ENCODE data around the gene MTFR1L. TPM values are rescaled to one million over a fixed set of nuclear protein-coding genes. Genes with fewer than 3 reads are reported as not detected.
A peak's percentile ranks its signal among the peaks of the same experiment; 100 is the strongest.

Gene MTFR1L
- total RNA-seq, 1 donor from 2014 or later, result 222 TPM

DNA sequence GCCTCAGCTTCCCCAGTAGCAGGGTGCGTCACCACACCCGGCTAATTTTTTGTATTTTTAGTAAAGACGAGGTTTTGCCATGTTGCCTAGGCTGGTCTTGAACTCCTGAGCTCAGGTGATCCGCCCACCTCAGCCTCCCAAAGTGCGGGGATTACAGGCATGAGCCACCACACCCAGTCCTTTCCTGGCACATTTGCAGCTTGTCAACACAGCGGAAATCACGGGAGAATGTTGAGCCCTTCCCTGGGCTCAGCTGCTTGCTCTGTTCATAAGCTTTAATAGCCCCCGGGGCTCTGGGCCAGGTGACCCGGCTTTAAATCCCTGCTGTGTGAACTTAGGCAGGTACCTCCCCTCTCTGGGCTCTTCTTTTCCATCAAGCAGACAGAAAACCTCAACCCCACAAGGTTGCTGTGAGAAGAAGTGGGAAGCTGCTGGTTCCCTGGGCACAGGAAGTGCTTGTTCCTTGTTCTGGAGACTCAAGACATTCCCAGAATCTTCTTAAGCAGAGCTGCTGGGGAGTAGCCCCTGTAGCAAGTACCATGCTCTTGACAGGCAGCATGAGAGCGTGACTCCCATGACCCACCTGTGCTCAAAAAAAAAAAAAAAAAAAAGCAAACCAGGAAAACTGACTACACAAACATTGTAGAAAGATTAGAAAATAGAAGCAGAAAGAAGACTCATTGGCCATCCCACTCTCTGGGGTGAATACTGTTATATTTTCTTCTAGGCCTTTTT is 34.3 kb upstream of the MTFR1L start:
- DNase-seq (peak; percentile 29), ATAC-seq (ENCODE audit: poor library complexity) (no peak)
- intact Hi-C loops (cut with DNase I), result loop anchor here (10.0 kb wide), 1 partner anchor 91 kb away; no protein-coding TSS in a partner anchor

DNA sequence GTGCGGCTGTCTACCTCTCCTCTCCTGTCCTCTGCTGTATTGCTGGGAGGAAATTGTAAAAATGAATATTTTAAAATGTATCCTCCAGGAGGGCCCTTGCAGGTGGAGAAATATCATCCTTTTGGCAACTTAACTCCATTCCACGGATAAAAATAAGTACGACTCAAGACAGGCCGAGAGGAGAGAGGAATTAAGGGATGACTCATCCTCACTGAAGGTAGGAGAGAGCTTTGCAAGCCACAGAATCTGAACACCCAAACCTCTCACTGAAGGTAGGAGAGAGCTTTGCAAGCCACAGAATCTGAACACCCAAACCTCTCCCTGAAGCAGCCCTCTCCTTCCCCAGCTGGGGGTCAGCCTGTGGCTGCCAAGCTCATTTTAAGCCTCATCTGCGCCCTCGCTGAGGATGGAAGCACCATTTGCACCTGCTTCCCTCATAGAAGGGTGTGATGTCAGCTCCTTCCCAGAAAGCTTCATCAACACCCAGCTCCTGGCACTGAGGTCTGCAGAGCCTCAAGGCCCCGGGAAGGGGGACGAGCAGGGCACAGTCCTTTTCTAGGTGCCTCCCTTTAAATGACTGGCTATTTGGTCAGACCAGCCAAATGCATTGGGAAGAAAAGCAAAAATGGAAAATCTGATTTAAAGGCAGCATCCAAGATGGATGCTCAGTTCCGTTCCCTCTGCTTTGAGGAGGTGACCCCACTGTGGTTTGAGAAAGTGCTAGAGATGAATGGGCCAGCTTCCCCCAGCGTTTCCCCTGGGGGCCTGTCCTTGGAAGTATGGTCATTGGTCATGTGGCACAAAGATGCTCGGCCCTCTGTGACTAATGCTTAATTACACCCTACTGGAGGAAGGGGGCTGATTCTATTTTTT is 32.6 kb upstream of the MTFR1L start:
- DNase-seq (peak; percentile 24), ATAC-seq (ENCODE audit: poor library complexity) (no peak)
- intact Hi-C loops (cut with DNase I), result loop anchor here (10.0 kb wide), 1 partner anchor 92 kb away; no protein-coding TSS in a partner anchor

DNA sequence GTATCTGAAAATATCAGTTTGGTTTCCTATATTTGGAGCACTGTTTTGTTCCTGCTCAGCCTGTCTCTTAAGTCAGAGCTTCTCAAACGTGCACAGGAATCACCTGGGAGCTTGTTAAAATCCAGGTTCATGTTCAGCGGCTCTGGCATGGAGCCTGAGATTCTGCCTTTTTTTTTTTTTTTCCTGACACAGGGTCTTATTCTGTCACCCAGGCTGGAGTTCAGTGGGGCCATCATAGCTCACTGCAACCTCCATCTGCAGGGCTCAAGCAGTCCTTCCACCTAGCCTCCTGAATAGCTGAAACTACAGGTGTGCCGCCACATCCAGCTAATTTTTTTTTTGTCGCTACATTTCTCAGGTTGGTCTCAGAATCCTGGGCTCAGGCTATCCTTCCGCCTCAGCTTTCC is 32.0 kb upstream of the MTFR1L start:
- intact Hi-C loops (cut with DNase I), result loop anchor here (10.0 kb wide), 1 partner anchor 93 kb away; no protein-coding TSS in a partner anchor

DNA sequence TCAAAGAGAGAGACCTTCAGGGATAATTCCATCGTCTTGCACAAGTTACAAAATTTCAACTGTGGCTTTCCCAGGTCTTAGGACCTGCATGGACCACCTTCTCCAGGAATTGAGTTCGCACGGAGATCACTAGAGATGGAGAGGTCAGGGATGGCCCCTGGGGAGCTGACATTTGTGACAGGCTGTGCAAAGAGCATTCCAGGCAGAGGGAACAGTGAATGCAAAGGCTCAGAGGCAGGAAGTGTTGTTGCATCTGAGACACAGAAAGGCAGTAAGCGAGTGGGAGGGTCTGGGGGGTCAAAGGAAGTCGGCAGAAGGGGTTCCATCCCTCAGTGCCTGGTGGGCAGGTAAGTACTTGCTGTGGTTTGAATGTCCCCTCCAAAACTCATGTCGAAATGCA is 29.3 kb upstream of the MTFR1L start:
- intact Hi-C loops (cut with DNase I), result no loop called here
- DNase-seq (peak; percentile 14), ATAC-seq (ENCODE audit: poor library complexity) (no peak)

More for the DNA sequence above, 32.0 kb upstream of the MTFR1L start:
- DNase-seq (no peak), ATAC-seq (ENCODE audit: poor library complexity) (no peak)

DNA sequence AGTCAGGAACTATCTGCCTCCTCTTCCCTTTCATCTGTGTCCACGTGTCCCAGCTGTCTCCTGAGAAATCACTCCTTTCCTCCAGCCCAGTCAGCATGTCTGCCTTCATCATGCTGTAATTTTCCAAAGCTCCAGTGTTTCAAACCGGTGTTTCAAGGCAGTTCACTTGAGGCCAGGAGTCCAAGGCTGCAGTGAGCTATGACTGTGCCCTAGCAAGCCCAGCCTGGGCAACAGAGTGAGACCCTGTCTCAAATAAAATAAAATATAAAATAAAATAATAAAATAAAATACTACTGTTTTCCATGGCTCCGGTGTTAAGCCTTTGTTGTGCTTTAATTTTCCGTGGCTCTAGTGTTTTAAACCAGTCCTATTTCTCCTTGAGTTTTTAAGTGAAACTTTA is 27.6 kb upstream of the MTFR1L start:
- DNase-seq, result no peak
- intact Hi-C loops (cut with DNase I), result no loop called here
- no peak for ATAC-seq (ENCODE audit: poor library complexity)

DNA sequence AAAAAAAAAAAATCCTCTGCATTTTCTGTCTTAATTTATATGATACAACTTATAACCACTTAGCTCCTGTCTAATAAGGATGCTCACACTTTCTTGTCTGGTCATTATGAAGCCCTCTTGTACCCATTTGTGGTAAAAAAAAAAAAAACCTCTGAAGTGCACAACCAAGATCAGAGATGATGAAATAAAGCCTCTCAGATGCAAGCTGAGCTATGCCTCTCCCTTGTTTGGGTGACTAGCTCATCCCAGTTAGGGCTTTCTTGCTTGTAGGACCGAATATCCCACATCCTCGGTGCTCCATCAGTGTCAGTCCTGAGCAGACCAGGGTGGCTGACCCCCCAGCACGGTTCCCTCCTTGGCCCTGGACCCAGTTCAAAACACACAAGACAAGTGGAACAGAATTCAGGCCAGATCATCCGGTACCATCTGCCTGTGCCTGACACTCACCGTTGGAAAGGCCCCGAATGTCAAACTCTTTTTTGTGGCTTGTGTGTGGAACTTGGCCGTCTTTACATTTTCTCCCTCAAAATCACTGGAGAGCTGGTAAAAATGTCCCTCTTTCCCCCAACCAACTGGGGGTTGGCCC is 26.1 kb upstream of the MTFR1L start:
- intact Hi-C loops (cut with DNase I), result no loop called here
- no peak for ATAC-seq (ENCODE audit: poor library complexity)

DNA sequence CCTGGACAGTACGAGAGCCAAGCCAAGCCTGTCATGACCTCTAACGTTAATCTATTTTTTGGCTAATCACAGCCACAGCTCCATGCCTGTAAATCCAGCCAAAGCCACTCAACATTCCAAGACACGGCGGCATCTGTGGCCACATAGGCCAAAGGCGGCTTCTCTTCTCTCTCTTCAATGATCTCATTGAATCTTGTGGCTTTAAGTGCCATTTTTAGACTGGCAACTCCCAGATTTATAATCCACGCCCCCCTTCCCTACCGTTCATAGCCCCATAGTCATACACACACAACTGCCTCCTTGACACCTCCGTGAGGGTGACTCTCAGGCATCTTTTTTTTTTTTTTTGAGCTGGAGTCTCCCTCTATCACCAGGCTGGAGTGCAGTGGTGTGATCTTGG is 25.4 kb upstream of the MTFR1L start:
- no peak for ATAC-seq (ENCODE audit: poor library complexity)
- DNase-seq, result no peak
- intact Hi-C loops (cut with DNase I), result no loop called here

More for the DNA sequence above, 26.1 kb upstream of the MTFR1L start:
- no peak for DNase-seq

DNA sequence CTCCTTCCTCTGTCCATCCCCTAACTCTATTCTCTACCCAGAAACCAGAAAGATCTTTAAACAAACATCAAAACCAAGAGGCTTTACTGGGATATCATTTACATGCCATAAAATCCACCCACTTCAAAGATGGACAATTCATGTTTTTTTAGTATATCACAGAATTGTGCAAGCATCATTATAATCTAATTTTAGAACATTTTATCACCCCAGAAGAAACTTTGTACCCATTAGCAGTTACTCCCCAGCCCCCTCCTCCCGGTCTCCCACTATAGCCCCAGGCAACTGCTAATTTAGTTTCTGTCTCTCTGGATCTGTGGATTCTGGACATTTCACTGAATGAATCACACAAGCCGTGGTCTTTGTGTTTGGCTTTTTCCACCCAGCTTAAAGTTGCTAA is 24.5 kb upstream of the MTFR1L start:
- intact Hi-C loops (cut with DNase I), result loop anchor here (5.0 kb wide), 1 partner anchor 188 kb away; no protein-coding TSS in a partner anchor

DNA sequence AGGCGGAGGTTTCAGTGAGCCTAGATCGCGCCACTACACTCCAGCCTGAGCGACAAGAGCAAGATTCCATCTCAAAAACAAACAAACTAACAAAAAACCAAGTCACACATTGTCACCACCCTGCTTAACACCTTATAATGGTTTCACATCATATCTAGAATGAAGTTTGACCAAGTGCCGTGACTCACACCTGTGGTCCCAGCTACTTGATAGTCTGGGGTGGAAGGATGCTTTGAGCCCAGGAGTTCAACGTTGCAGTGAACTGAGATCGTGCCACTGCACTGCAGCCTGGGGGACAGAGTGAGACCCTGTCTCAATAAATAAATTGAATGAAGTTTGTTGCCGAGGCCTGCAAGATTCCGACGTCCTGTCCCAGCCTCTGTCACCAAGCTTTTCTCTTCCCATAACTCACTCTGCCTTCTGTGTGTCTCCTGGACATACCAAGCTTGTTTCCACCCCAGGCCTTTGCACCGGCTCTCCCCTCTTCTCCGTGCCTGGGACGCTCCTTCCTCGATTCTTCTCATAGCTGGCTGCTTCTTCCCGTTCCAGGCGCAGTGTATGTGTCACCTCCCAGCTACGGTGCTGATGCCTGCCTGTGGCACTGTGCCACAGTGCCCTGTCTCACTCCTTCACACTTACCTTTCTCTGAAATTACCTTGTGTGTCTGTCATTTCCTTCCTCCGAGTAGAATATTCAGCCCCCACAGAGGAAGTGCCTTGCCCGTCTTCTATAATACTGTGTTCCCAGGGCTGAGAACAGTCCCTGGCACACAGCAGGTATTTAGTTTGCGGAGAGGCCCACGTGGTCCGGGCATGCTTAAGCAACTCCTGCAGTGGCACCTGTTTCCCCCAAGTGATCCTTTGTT is 23.6 kb upstream of the MTFR1L start:
- DNase-seq, result no peak
- peak; percentile 25 for ATAC-seq (ENCODE audit: poor library complexity)
- intact Hi-C loops (cut with DNase I), result loop anchor here (5.0 kb wide), 1 partner anchor 189 kb away; no protein-coding TSS in a partner anchor

More for the DNA sequence above, 24.5 kb upstream of the MTFR1L start:
- DNase-seq (no peak), ATAC-seq (ENCODE audit: poor library complexity) (no peak)

DNA sequence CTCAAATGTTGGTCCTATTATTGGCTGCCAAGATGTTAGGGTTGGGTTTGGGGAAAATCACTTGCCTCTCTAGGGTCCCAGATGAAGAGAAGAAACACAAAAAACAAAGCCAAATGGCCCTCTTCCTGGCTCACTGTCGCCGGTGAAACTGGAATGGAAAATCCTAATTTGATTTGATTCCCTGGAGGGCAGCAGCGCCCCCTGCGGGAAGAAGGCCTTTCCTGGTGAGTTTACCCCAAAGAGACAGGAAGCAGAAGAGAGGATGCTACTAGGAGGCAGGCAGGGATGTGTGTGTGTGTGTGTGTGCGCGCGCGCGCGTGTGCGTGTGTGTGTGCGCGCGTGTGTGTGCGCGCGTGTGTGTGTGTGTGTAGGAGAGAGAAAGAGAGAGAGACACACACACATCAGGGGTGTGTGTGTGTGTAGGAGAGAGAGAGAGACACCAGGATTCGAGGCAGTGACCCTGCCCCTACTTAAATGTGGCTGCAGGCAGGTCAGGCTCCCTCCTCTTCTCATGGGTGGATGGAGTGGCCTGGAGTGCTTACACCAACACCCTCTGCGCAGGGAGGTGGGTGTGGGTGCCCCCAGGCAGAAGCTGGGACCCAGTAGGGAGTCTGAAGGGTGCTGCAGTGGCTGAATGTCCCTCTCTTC is 22.8 kb upstream of the MTFR1L start:
- ATAC-seq (ENCODE audit: poor library complexity), result peak; percentile 46
- DNase-seq, result peak; percentile 91
- intact Hi-C loops (cut with DNase I), result loop anchor here (5.0 kb wide), 1 partner anchor 190 kb away; no protein-coding TSS in a partner anchor

DNA sequence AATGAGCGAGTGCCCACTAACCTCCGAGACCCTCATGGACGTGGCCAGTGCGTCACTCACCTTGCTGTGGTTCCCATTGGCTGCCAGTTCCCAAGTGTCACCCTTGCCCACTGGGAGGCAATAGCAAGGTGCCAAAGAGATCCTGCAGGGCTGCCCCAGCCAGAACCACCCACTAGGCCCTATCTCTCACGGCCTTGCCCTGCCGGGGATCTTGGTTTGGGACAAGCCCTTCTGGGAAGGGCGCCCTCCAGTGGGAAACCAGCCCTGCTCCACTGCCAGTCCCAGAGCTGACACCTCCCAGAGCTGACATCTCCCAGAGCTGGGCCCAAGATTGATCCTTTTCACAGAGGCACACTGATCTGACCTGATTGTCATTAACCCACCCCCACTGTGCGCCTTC is 21.8 kb upstream of the MTFR1L start:
- ATAC-seq (ENCODE audit: poor library complexity), result peak; percentile 13
- DNase-seq, result peak; percentile 59
- intact Hi-C loops (cut with DNase I), result loop anchor here (5.0 kb wide), 1 partner anchor 191 kb away; no protein-coding TSS in a partner anchor

DNA sequence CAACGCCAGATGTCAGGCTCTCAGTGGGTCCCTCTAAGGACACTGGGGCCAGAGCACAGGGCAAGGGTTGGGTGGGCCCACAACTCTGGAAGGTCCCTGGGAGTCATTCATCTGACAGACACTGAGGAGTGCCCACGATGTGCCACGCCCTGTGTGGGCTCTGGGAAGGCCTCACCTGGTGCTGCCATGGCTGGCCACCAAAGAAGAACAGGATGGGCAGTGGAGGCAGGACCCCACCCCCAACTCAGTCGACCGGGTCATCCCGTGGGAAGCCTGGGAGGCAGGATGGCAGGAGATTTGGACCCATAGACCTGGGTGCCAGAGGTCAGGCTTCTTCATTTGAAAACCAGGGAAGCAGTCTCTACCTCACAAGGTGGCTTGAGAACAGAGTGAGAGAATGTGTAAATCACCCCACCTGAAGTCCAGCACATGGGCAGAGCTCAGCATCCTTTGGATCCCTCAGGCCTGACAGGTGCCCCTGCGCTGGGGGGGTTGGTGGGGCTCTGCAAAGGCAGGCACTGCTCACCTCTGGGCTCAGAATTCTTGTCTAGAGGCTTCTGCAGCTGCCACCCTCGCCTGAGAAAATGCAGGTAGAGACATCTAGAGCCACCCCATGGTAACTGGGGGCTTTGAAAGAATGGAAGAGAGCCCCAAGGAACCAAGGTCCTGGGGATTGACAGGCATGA is 20.9 kb upstream of the MTFR1L start:
- intact Hi-C loops (cut with DNase I), result loop anchor here (5.0 kb wide), 1 partner anchor 192 kb away; no protein-coding TSS in a partner anchor
- DNase-seq, result peak; percentile 41
- ATAC-seq (ENCODE audit: poor library complexity), result no peak

DNA sequence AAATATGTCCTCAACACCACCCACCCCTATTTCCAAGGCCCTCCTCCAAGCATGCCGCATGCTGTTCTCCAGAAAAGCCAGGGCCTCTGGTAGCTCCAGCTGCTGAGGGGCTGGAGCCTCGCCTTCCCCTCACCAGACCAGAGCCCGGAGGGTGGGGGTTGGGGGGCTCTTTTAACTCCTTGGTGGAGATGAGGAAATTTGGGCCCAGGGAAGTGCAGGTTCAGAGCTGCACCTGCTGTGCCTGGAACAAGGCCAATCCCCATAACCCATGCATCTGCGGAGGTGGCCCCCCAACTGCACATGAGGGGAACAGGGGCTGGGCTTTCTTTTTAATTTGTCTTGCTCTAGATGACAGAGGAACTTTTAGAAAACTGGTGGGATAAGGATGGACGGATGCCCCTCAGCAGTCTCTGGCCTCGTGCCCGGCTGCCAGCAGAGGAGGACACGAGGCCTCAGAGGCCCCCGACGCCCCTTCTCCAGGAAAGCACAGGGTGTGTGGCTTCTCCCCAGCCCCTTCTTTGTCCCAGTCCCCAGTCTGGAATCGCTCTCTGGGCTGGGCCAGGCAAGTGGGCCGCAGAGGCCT is 20.3 kb upstream of the MTFR1L start:
- ATAC-seq (ENCODE audit: poor library complexity) (no peak), DNase-seq (no peak)
- intact Hi-C loops (cut with DNase I), result loop anchor here (5.0 kb wide), 1 partner anchor 192 kb away; no protein-coding TSS in a partner anchor

DNA sequence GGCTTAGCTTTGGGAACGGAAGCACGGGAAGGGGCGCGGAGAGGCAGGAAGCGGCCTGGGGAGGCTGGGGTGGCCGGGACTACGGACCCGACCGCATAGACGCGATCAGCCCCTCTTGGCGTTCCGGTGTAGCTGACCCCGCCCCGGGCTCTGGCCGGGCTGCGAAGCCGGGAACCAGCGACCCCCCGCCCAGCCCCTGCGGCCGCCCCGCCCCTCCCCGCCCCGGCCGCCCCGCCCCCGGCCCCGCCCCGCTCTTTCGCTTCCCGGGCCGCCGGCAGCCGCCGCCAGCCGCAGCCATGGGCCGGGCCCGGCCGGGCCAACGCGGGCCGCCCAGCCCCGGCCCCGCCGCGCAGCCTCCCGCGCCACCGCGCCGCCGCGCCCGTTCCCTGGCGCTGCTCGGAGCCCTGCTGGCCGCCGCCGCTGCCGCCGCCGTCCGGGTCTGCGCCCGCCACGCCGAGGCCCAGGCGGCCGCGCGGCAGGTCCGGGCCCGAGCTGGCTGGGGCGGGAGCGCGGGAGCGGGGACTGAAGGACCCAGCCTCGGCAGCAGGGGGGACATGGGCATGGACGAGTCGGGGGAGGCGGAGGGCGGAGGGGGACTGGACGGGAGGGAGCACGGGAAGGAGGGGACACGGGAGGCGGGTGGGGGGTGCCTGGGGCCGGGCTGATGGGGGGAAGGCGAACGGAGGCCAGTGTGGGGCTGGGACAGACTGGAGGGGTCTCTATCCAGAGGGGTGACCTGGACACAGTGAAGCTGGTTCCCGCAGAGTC is 19.6 kb upstream of the MTFR1L start, which contains the start of gene SELENON:
TSS of gene SELENON (plus strand) at position 259 of the 768 bp plus-strand sequence. CDS start at position 297, 38 bp downstream.
- DNase-seq (peak; percentile 90), ATAC-seq (ENCODE audit: poor library complexity) (peak; percentile 70)
- intact Hi-C loops (cut with DNase I), result loop anchor here (5.0 kb wide), 1 partner anchor 193 kb away; no protein-coding TSS in a partner anchor

DNA sequence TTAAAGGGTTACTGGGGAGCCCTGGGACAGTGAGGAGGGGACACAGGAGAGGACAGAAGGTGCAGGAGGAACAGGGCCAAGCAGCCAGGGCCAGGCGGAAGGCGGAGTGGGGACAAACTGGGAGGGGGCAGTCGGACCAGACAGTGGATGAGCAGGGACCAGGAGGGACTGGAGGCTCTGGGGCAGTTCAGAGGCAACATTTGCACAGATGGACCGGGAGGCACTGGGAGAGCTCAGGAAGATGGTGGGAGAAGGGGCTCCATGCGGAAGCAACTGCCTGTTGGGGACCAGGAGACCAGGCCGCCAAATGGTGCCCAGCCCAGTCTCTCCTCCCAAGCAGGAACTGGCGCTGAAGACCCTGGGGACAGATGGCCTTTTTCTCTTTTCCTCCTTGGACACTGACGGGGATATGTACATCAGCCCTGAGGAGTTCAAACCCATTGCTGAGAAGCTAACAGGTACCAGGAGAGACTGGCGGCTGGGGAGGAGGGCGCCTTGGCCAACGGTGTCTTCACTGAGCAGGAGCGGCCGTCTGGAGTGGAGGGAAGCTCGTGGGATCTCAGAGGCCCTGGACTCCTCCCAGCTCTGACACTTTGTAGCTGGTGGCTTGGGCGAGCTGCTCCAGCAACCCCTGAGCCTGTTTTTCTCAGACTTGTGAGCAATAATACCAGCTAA is 18.9 kb upstream of the MTFR1L start:
- DNase-seq (no peak), ATAC-seq (ENCODE audit: poor library complexity) (peak; percentile 5)
- intact Hi-C loops (cut with DNase I), result no loop called here

Measured in Right ventricle myocardium superior (tissue), 1 donor.